DND-41 (cell line): ENCODE measurements around the gene PLEKHM3.

Experiments used
- EZH2 ChIP-seq: IDR thresholded peaks from 3 replicates; pipeline ENCODE4 v1.6.1; 2012; ENCODE audit warnings: borderline replicate concordance, low read depth, mild to moderate bottlenecking, moderate library complexity, low read length, inconsistent platforms; ENCODE audit not compliant: severe bottlenecking
- TF ChIP-seq, protein P1 (sequence below): IDR thresholded peaks from 2 replicates; pipeline ENCODE4 v1.5.1; 2012; ENCODE audit warnings: borderline replicate concordance, low read length, moderate library complexity, mild to moderate bottlenecking; ENCODE audit not compliant: poor library complexity, severe bottlenecking; ENCODE audit errors: extremely low read depth

DNA sequence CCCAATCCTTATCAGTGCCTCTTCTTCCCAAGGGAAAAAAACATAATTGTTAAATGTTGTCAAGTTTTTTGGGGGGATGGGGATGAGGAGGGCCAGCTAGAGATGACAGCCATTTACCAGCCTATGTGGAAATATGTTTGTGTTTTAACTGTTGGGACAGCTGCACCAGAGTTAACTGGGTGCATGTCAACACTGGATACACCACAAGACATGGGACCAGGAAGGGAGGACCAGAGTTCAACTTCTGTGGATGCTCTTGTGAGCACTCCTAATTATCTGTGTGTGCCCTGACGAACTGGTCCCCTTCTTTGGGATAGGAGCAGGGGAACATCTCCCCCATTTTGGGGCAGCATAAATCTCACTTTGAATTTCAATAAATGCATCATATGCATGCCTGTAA is 189.5 kb downstream of the PLEKHM3 start:
- TF ChIP-seq, protein P1, sequence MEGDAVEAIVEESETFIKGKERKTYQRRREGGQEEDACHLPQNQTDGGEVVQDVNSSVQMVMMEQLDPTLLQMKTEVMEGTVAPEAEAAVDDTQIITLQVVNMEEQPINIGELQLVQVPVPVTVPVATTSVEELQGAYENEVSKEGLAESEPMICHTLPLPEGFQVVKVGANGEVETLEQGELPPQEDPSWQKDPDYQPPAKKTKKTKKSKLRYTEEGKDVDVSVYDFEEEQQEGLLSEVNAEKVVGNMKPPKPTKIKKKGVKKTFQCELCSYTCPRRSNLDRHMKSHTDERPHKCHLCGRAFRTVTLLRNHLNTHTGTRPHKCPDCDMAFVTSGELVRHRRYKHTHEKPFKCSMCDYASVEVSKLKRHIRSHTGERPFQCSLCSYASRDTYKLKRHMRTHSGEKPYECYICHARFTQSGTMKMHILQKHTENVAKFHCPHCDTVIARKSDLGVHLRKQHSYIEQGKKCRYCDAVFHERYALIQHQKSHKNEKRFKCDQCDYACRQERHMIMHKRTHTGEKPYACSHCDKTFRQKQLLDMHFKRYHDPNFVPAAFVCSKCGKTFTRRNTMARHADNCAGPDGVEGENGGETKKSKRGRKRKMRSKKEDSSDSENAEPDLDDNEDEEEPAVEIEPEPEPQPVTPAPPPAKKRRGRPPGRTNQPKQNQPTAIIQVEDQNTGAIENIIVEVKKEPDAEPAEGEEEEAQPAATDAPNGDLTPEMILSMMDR, result no peak
- TF ChIP-seq EZH2, result no peak
